Measurements from ENCODE around the gene S100A7.
"Not testable (repeated sequence)": the region's sequence is repeated elsewhere in the genome, so short reads cannot be mapped to it uniquely, and the experiment has no call there.

The S100A7 gene

GRCh38 chr1:153476491-153477093 is 16.1 kb upstream of the S100A7 start:
- no peak for DNase-seq (ENCODE audit: low spot score)

GRCh38 chr1:153475282-153475681 is 14.8 kb upstream of the S100A7 start:
- DNase-seq (ENCODE audit: low spot score), result no peak

- DNase-seq (ENCODE audit: low spot score), result no peak
Observed at GRCh38 chr1:153474347-153474746, 13.9 kb upstream of the S100A7 start.

- DNase-seq (ENCODE audit: low spot score), result no peak
Observed at GRCh38 chr1:153470707-153471106, 10.3 kb upstream of the S100A7 start.

- DNase-seq (ENCODE audit: low spot score), result no peak
Observed at GRCh38 chr1:153466908-153467307, 6.5 kb upstream of the S100A7 start.

- peak; percentile 57 for DNase-seq (ENCODE audit: low spot score)
Observed at GRCh38 chr1:153465811-153466636, 5.6 kb upstream of the S100A7 start.

- not testable (repeated sequence) for DNase-seq (ENCODE audit: low spot score)
Observed at GRCh38 chr1:153462741-153463140, 2.3 kb upstream of the S100A7 start.

GRCh38 chr1:153459655-153460054 is 796 bp downstream of the S100A7 start:
- no peak for DNase-seq (ENCODE audit: low spot score)

- no peak for DNase-seq (ENCODE audit: low spot score)
Observed at GRCh38 chr1:153456396-153456795, 4.1 kb downstream of the S100A7 start.

GRCh38 chr1:153448851-153449250 is 11.6 kb downstream of the S100A7 start:
- DNase-seq (ENCODE audit: low spot score), result not testable (repeated sequence)

GRCh38 chr1:153447498-153448170 is 12.8 kb downstream of the S100A7 start:
- no peak for DNase-seq (ENCODE audit: low spot score)

- DNase-seq (ENCODE audit: low spot score), result no peak
Observed at GRCh38 chr1:153444078-153444477, 16.4 kb downstream of the S100A7 start.

GRCh38 chr1:153443486-153443885 is 17.0 kb downstream of the S100A7 start:
- no peak for DNase-seq (ENCODE audit: low spot score)

GRCh38 chr1:153441238-153441755 is 19.2 kb downstream of the S100A7 start:
- DNase-seq (ENCODE audit: low spot score), result no peak

GRCh38 chr1:153439273-153439672 is 21.2 kb downstream of the S100A7 start:
- DNase-seq (ENCODE audit: low spot score), result no peak

GRCh38 chr1:153438599-153438998 is 21.9 kb downstream of the S100A7 start:
- no peak for DNase-seq (ENCODE audit: low spot score)

- DNase-seq (ENCODE audit: low spot score), result no peak
Observed at GRCh38 chr1:153437236-153437635, 23.2 kb downstream of the S100A7 start.

- no peak for DNase-seq (ENCODE audit: low spot score)
Observed at GRCh38 chr1:153434746-153435455, 25.6 kb downstream of the S100A7 start.

GRCh38 chr1:153432874-153433681 is 27.4 kb downstream of the S100A7 start:
- no peak for DNase-seq (ENCODE audit: low spot score)

GRCh38 chr1:153431928-153432327 is 28.5 kb downstream of the S100A7 start:
- DNase-seq (ENCODE audit: low spot score), result no peak

- no peak for DNase-seq (ENCODE audit: low spot score)
Observed at GRCh38 chr1:153431427-153431826, 29.0 kb downstream of the S100A7 start.

Measured in CD4-positive, alpha-beta T cell treated with Interleukin-2 at 100 ng/mL for 4 hours (primary cell).